GM23338 (cell line): ENCODE data around the gene HNRNPF. TPM values are rescaled to one million over a fixed set of nuclear protein-coding genes. Genes with fewer than 3 reads are reported as not detected.

Source experiments
- ATAC-seq: fragments of 200-7000 bp; cut with Tn5 transposase; 3 replicates; pipeline ENCODE4 v1.9.1; 2020
- DNase-seq: peaks from one replicate; pipeline ENCODE4 v3.0.0-alpha.2; 2015; ENCODE audit warnings: low spot score
- H2AFZ ChIP-seq: fragments of 200-600 bp; sonication (generic); 2 replicates; pipeline ENCODE4 v1.8.0; 2016; ENCODE audit warnings: antibody characterized with exemption, mild to moderate bottlenecking, moderate library complexity
- H3F3A ChIP-seq: fragments of 200-600 bp; sonication (generic); replicated peaks from 2 replicates; pipeline ENCODE4 v1.8.0; 2017; ENCODE audit warnings: antibody characterized with exemption, mixed run types, low read depth
- H3K27ac ChIP-seq: fragments of 200-600 bp; sonication (generic); 2 replicates; pipeline ENCODE4 v1.6.1; 2016; ENCODE audit warnings: low read depth
- H3K27me3 ChIP-seq: fragments of 200-600 bp; sonication (generic); 2 replicates; pipeline ENCODE4 v1.8.0; 2016; ENCODE audit warnings: mild to moderate bottlenecking, mixed run types, moderate library complexity; ENCODE audit not compliant: insufficient read depth
- H3K36me3 ChIP-seq: fragments of 200-600 bp; sonication (generic); 2 replicates; pipeline ENCODE4 v1.8.0; 2016; ENCODE audit warnings: mild to moderate bottlenecking; ENCODE audit not compliant: insufficient read depth
- H3K4me1 ChIP-seq: fragments of 200-600 bp; sonication (generic); 2 replicates; pipeline ENCODE4 v1.8.0; 2016; ENCODE audit warnings: mild to moderate bottlenecking, moderate library complexity; ENCODE audit not compliant: insufficient read depth
- H3K4me2 ChIP-seq: fragments of 200-600 bp; sonication (generic); 2 replicates; pipeline ENCODE4 v1.7.1; 2017; ENCODE audit warnings: mixed run types
- H3K4me3 ChIP-seq: fragments of 200-600 bp; sonication (generic); 2 replicates; pipeline ENCODE4 v1.6.1; 2016; ENCODE audit warnings: mixed run types
- H3K79me2 ChIP-seq: fragments of 200-600 bp; sonication (generic); replicated peaks from 2 replicates; pipeline ENCODE4 v1.8.0; 2017; ENCODE audit warnings: mild to moderate bottlenecking; ENCODE audit not compliant: insufficient read depth
- H3K9me2 ChIP-seq: fragments of 200-600 bp; sonication (generic); 2 replicates; pipeline ENCODE4 v1.8.0; 2017; ENCODE audit not compliant: insufficient read depth
- H4K20me1 ChIP-seq: fragments of 200-600 bp; sonication (generic); replicated peaks from 2 replicates; pipeline ENCODE4 v1.8.0; 2017; ENCODE audit warnings: mild to moderate bottlenecking; ENCODE audit not compliant: insufficient read depth
- H3K27ac Mint-ChIP-seq: 2 replicates; pipeline ENCODE4 v1.8.0; 2020; ENCODE audit warnings: inconsistent platforms, mild to moderate bottlenecking, moderate library complexity, mixed read lengths
- H3K27me3 Mint-ChIP-seq: 3 replicates; pipeline ENCODE4 v1.8.0; 2022; ENCODE audit warnings: low read depth, mild to moderate bottlenecking, moderate library complexity, mixed read lengths, inconsistent platforms; ENCODE audit not compliant: insufficient read depth, poor library complexity
- H3K36me3 Mint-ChIP-seq: 3 replicates; pipeline ENCODE4 v1.8.0; 2021; ENCODE audit warnings: low read depth, mild to moderate bottlenecking, inconsistent platforms, moderate library complexity, mixed read lengths
- H3K4me1 Mint-ChIP-seq: 3 replicates; pipeline ENCODE4 v1.8.0; 2020; ENCODE audit warnings: mild to moderate bottlenecking, inconsistent platforms, mixed read lengths
- H3K4me3 Mint-ChIP-seq: 3 replicates; pipeline ENCODE4 v1.8.0; 2021; ENCODE audit warnings: moderate library complexity, mild to moderate bottlenecking, inconsistent platforms, mixed read lengths
- H3K9me3 Mint-ChIP-seq: 3 replicates; pipeline ENCODE4 v1.8.0; 2020; ENCODE audit warnings: moderate library complexity, mild to moderate bottlenecking, inconsistent platforms, mixed read lengths
- EZH2 ChIP-seq: fragments of 200-600 bp; sonication (generic); IDR thresholded peaks from one replicate; pipeline ENCODE4 v1.8.0; 2017; ENCODE audit warnings: antibody characterized with exemption, mild to moderate bottlenecking, low read depth; ENCODE audit not compliant: unreplicated experiment
- EZH2phosphoT487 ChIP-seq: fragments of 200-600 bp; sonication (generic); IDR thresholded peaks from one replicate; pipeline ENCODE4 v1.8.1; 2018; ENCODE audit warnings: antibody characterized with exemption; ENCODE audit not compliant: unreplicated experiment
- JUNB ChIP-seq: IDR thresholded peaks from one replicate; pipeline ENCODE4 v1.6.1; 2016; ENCODE audit warnings: antibody characterized with exemption; ENCODE audit not compliant: unreplicated experiment
- NANOG ChIP-seq: IDR thresholded peaks from 2 replicates; pipeline ENCODE4 v1.6.1; 2016; ENCODE audit warnings: antibody characterized with exemption, borderline replicate concordance
- POLR2AphosphoS5 ChIP-seq: IDR thresholded peaks from 2 replicates; pipeline ENCODE4 v1.6.1; 2016; ENCODE audit warnings: antibody characterized with exemption, low read depth
- ZNF114 ChIP-seq: fragments of 250-450 bp; sonication (Bioruptor Pico); IDR thresholded peaks from 2 replicates; pipeline ENCODE4 v1.5.0; 2020; ENCODE audit warnings: mild to moderate bottlenecking, moderate library complexity
- ZNF331 ChIP-seq: fragments of 250-450 bp; sonication (Bioruptor Pico); IDR thresholded peaks from 2 replicates; pipeline ENCODE4 v1.5.0; 2020; ENCODE audit warnings: low read depth, mild to moderate bottlenecking, moderate library complexity
- polyA plus RNA-seq: library from polyadenylated mRNA; unstranded; fragments of >200 nt; fragmentation: Nextera tagmentation; extraction: Ambion mirVana; gene quantifications from 2 replicates; pipeline ENCODE4 v1.2.1, GENCODE V29; 2016
- total RNA-seq: library from RNA; depleted of rRNA; stranded (reverse); fragments of >200 nt; shearing (Covaris generic); gene quantifications from 2 replicates; pipeline ENCODE4 v1.2.3, GENCODE V29; 2014
- TF ChIP-seq, protein P1 (sequence below): fragments of 250-450 bp; sonication (Bioruptor Pico); IDR thresholded peaks from 2 replicates; pipeline ENCODE4 v1.5.0; 2020; ENCODE audit warnings: mild to moderate bottlenecking, moderate library complexity
- TF ChIP-seq, protein P2 (sequence below): IDR thresholded peaks from one replicate; pipeline ENCODE4 v1.6.1; 2018; ENCODE audit warnings: antibody characterized with exemption; ENCODE audit not compliant: unreplicated experiment
- TF ChIP-seq, protein P3 (sequence below), 2 experiments: fragments of 200-600 bp in 1 of 2; sonication (generic) in 1 of 2; conservative IDR thresholded peaks; 2 replicates each; pipeline versions ENCODE4 v1.5.1 to v1.6.1; 2016 to 2017; ENCODE audit warnings: antibody characterized with exemption in 2 of 2, low read depth in 2 of 2, mild to moderate bottlenecking in 2 of 2, moderate library complexity in 1 of 2

HNRNPF gene
- total and polyA plus RNA-seq, 2 experiments from 2014 or later: 210 to 378 TPM

DNA sequence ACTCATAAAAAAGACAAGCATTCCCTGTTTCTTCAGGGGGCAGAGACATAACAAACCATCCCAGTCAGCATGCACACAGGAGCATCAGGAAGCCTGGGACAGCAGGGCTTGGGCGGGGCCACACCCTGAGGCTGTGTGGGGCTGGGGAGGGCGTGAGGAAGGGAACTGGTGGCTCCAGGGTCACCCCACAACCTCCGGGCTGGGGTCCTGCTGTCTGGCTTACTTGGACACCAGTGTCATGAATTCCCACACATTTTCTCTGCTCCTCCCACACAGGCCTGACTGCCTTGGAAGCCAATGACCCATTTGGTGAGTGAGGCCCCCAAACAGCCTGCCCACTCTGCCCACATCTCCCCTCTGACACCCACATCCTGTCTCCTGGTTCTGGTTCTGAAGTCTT is 34.8 kb downstream of the HNRNPF start (continued):
- TF ChIP-seq, protein P1, sequence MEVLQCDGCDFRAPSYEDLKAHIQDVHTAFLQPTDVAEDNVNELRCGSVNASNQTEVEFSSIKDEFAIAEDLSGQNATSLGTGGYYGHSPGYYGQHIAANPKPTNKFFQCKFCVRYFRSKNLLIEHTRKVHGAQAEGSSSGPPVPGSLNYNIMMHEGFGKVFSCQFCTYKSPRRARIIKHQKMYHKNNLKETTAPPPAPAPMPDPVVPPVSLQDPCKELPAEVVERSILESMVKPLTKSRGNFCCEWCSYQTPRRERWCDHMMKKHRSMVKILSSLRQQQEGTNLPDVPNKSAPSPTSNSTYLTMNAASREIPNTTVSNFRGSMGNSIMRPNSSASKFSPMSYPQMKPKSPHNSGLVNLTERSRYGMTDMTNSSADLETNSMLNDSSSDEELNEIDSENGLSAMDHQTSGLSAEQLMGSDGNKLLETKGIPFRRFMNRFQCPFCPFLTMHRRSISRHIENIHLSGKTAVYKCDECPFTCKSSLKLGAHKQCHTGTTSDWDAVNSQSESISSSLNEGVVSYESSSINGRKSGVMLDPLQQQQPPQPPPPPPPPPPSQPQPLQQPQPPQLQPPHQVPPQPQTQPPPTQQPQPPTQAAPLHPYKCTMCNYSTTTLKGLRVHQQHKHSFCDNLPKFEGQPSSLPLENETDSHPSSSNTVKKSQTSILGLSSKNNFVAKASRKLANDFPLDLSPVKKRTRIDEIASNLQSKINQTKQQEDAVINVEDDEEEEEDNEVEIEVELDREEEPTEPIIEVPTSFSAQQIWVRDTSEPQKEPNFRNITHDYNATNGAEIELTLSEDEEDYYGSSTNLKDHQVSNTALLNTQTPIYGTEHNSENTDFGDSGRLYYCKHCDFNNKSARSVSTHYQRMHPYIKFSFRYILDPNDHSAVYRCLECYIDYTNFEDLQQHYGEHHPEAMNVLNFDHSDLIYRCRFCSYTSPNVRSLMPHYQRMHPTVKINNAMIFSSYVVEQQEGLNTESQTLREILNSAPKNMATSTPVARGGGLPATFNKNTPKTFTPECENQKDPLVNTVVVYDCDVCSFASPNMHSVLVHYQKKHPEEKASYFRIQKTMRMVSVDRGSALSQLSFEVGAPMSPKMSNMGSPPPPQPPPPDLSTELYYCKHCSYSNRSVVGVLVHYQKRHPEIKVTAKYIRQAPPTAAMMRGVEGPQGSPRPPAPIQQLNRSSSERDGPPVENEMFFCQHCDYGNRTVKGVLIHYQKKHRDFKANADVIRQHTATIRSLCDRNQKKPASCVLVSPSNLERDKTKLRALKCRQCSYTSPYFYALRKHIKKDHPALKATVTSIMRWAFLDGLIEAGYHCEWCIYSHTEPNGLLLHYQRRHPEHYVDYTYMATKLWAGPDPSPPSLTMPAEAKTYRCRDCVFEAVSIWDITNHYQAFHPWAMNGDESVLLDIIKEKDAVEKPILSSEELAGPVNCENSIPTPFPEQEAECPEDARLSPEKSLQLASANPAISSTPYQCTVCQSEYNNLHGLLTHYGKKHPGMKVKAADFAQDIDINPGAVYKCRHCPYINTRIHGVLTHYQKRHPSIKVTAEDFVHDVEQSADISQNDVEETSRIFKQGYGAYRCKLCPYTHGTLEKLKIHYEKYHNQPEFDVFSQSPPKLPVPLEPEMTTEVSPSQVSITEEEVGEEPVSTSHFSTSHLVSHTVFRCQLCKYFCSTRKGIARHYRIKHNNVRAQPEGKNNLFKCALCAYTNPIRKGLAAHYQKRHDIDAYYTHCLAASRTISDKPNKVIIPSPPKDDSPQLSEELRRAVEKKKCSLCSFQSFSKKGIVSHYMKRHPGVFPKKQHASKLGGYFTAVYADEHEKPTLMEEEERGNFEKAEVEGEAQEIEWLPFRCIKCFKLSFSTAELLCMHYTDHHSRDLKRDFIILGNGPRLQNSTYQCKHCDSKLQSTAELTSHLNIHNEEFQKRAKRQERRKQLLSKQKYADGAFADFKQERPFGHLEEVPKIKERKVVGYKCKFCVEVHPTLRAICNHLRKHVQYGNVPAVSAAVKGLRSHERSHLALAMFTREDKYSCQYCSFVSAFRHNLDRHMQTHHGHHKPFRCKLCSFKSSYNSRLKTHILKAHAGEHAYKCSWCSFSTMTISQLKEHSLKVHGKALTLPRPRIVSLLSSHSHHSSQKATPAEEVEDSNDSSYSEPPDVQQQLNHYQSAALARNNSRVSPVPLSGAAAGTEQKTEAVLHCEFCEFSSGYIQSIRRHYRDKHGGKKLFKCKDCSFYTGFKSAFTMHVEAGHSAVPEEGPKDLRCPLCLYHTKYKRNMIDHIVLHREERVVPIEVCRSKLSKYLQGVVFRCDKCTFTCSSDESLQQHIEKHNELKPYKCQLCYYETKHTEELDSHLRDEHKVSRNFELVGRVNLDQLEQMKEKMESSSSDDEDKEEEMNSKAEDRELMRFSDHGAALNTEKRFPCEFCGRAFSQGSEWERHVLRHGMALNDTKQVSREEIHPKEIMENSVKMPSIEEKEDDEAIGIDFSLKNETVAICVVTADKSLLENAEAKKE: no peak
- TF ChIP-seq, protein P2, sequence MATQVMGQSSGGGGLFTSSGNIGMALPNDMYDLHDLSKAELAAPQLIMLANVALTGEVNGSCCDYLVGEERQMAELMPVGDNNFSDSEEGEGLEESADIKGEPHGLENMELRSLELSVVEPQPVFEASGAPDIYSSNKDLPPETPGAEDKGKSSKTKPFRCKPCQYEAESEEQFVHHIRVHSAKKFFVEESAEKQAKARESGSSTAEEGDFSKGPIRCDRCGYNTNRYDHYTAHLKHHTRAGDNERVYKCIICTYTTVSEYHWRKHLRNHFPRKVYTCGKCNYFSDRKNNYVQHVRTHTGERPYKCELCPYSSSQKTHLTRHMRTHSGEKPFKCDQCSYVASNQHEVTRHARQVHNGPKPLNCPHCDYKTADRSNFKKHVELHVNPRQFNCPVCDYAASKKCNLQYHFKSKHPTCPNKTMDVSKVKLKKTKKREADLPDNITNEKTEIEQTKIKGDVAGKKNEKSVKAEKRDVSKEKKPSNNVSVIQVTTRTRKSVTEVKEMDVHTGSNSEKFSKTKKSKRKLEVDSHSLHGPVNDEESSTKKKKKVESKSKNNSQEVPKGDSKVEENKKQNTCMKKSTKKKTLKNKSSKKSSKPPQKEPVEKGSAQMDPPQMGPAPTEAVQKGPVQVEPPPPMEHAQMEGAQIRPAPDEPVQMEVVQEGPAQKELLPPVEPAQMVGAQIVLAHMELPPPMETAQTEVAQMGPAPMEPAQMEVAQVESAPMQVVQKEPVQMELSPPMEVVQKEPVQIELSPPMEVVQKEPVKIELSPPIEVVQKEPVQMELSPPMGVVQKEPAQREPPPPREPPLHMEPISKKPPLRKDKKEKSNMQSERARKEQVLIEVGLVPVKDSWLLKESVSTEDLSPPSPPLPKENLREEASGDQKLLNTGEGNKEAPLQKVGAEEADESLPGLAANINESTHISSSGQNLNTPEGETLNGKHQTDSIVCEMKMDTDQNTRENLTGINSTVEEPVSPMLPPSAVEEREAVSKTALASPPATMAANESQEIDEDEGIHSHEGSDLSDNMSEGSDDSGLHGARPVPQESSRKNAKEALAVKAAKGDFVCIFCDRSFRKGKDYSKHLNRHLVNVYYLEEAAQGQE: no peak

DNA sequence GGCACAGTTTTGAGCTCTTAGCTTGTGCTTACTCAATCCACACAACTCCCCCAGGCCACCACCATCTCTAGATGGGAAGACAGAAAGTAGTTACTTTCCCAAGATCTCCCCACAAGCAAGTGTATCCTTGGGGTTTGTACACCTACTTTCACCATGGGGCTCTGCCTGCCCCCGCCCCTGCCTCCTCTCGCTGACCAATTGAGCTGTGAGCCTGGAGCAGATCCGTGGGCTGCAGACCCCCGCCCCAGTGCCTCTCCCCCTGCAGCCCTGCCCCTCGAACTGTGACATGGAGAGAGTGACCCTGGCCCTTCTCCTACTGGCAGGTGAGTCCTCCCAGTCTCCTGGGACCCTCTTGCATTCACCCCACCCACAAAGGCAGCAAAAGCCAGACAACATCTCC is 35.5 kb downstream of the HNRNPF start:
- Histone ChIP-seq H3K9me2 (no peaks in the 10 kb centered on the region), H3K4me2 (no peak overlapping the region), H3K4me3 (no peak overlapping the region), H3K36me3 (no peaks in the 10 kb centered on the region), H3K4me1 (no peaks in the 10 kb centered on the region; the same call in 1 of the 2 replicates), H3K27me3 (no peaks in the 10 kb centered on the region), H3K27ac (no peak overlapping the region), H2AFZ (no peak overlapping the region), H3F3A (no peaks in the 10 kb centered on the region), H3K79me2 (no peaks in the 10 kb centered on the region), H4K20me1 (no peaks in the 10 kb centered on the region)
- Mint-ChIP-seq H3K4me3 (no peak overlapping the region), H3K9me3 (no peaks in the 10 kb centered on the region), H3K36me3 (no peaks in the 10 kb centered on the region), H3K27ac (no peak overlapping the region), H3K27me3 (peaks cover 18% of the 10 kb centered on the region), H3K4me1 (peaks cover 31% of the 10 kb centered on the region)
- ATAC-seq: no peak
- no peak for DNase-seq
- TF ChIP-seq NANOG: no peak
- TF ChIP-seq, protein P2: no peak
- no peak for TF ChIP-seq EZH2phosphoT487
- no peak for TF ChIP-seq ZNF114 (CRISPR knock-in tag)
- TF ChIP-seq, protein P3, sequence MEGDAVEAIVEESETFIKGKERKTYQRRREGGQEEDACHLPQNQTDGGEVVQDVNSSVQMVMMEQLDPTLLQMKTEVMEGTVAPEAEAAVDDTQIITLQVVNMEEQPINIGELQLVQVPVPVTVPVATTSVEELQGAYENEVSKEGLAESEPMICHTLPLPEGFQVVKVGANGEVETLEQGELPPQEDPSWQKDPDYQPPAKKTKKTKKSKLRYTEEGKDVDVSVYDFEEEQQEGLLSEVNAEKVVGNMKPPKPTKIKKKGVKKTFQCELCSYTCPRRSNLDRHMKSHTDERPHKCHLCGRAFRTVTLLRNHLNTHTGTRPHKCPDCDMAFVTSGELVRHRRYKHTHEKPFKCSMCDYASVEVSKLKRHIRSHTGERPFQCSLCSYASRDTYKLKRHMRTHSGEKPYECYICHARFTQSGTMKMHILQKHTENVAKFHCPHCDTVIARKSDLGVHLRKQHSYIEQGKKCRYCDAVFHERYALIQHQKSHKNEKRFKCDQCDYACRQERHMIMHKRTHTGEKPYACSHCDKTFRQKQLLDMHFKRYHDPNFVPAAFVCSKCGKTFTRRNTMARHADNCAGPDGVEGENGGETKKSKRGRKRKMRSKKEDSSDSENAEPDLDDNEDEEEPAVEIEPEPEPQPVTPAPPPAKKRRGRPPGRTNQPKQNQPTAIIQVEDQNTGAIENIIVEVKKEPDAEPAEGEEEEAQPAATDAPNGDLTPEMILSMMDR (conservative IDR thresholded peaks at IDR 0.05; ENCODE audit: low read depth in 2 of 2): no peak
- TF ChIP-seq EZH2: no peak
- no peak for TF ChIP-seq JUNB
- TF ChIP-seq ZNF331: no peak
- TF ChIP-seq POLR2AphosphoS5: no peak
